ENCODE measurements around the gene PRSS23. TPM values are rescaled to one million over a fixed set of nuclear protein-coding genes. Genes with fewer than 3 reads are reported as not detected.

PRSS23 gene
- total and polyA plus RNA-seq, 10 of the 15 experiments (the other 5 are each of a cell fraction or from before 2014, with no cell fraction given) = 0.03 to 0.39 (median 0.16) TPM; not detected in 5

- Histone ChIP-seq H3K9me3 (replicated peaks; ENCODE audit: control insufficient read depth, insufficient read depth, low read length) (no peaks in the 10 kb centered on the region), H3K27me3 (replicated peaks in 1 of 2; ENCODE audit: control insufficient read depth in 2 of 2, insufficient read depth in 2 of 2, low read length in 1 of 2) (no peaks in the 10 kb centered on the region), H3K4me1 (ENCODE audit: control insufficient read depth, insufficient read depth, low read length) (no peaks in the 10 kb centered on the region), H3K79me2 (ENCODE audit: control insufficient read depth, insufficient read depth, low read length) (no peaks in the 10 kb centered on the region), H3K4me2 (ENCODE audit: control insufficient read depth, insufficient read depth) (no peak overlapping the region), H4K20me1 (ENCODE audit: control insufficient read depth, insufficient read depth) (no peaks in the 10 kb centered on the region), H2AFZ (ENCODE audit: control insufficient read depth, low read depth, low read length) (no peak overlapping the region), H3K9ac (ENCODE audit: control insufficient read depth, insufficient read depth, low read length) (no peak overlapping the region), H3K27ac (ENCODE audit: control insufficient read depth, insufficient read depth) (no peak overlapping the region), H3K36me3 (ENCODE audit: control insufficient read depth in 2 of 2, insufficient read depth in 2 of 2, low read length in 1 of 2) (no peaks in the 10 kb centered on the region), H3K4me3 (no peak overlapping the region)
- RAD21 ChIA-PET (ENCODE audit: unreplicated experiment) = no interaction called here
- no peak for TF ChIP-seq EED (IDR thresholded peaks at IDR 0.05; ENCODE audit: low read depth)
- no peak for TF ChIP-seq BMI1 (IDR thresholded peaks at IDR 0.05; ENCODE audit: borderline replicate concordance)
- no peak for TF ChIP-seq STAT1 (conservative IDR thresholded peaks at IDR 0.05)
- no peak for TF ChIP-seq RFX5 (IDR thresholded peaks at IDR 0.05; ENCODE audit: low read depth, low read length)
- no peak for TF ChIP-seq MXI1 (IDR thresholded peaks at IDR 0.05; ENCODE audit: low read depth, low read length)
- no peak for TF ChIP-seq MYB (IDR thresholded peaks at IDR 0.05; ENCODE audit: borderline replicate concordance, low read depth, low read length)
- no peak for TF ChIP-seq ELK1 (IDR thresholded peaks at IDR 0.05; ENCODE audit: low read depth, low read length)
- no peak for TF ChIP-seq FOXM1 (IDR thresholded peaks at IDR 0.05; ENCODE audit: low read depth, low read length)
- no peak for TF ChIP-seq MTA3 (IDR thresholded peaks at IDR 0.05; ENCODE audit: borderline replicate concordance, low read length)
- no peak for TF ChIP-seq CBX3 (IDR thresholded peaks at IDR 0.05; ENCODE audit: borderline replicate concordance, low read depth)
- no peak for TF ChIP-seq CEBPZ (IDR thresholded peaks at IDR 0.05; ENCODE audit: low read depth, low read length)
- TF ChIP-seq MTA2 (IDR thresholded peaks at IDR 0.05; ENCODE audit: low read depth) = no peak
- no peak for TF ChIP-seq SPI1 (IDR thresholded peaks at IDR 0.05; ENCODE audit: borderline replicate concordance, insufficient read depth, low read depth, low read length)
- intact Hi-C loops (cut with micrococcal nuclease; ENCODE audit: unreplicated experiment) = no loop called here
- CTCF ChIA-PET = no interaction called here
- SMC1A ChIA-PET (ENCODE audit: uncharacterized antibody, unreplicated experiment) = no interaction called here
- POLR2A ChIA-PET = no interaction called here
- BruUV-seq (replicated peaks) = no TSS peak
- FAIRE-seq (no peak), ATAC-seq (no peak), DNase-seq (ENCODE audit: low read depth, low spot score) (no peak)
- in situ Hi-C loops (cut with MboI) = no loop called here
- 0% methylated on average over 2 of the region's 2 CpGs for WGBS (ENCODE audit: insufficient coverage, insufficient replicate concordance, low lambda C conversion rate, missing lambda C conversion rate)
Measured at GRCh38 chr11:86772999-86773398, 27.3 kb upstream of the PRSS23 start.
